Measurements from ENCODE around the gene NSUN7.

- no peak for TF ChIP-seq POLR2A (IDR thresholded peaks at IDR 0.05)
- no peak for TF ChIP-seq POLR2AphosphoS5 (IDR thresholded peaks at IDR 0.05)
- no peak for TF ChIP-seq EP300 (IDR thresholded peaks at IDR 0.05; ENCODE audit: low read depth)
- TF ChIP-seq CTCF (IDR thresholded peaks at IDR 0.05), result no peak
Observed at GRCh38 chr4:40721730-40722171, 28.0 kb upstream of the NSUN7 start.

Measured in transverse colon (tissue), 4 donors.